GM23248 (cell line): ENCODE measurements around the gene MRGPRG.

Experiments
- EZH2 ChIP-seq: fragments of 200-600 bp; sonication (generic); IDR thresholded peaks from 2 replicates; pipeline ENCODE4 v1.6.1; 2018; ENCODE audit warnings: antibody characterized with exemption, mild to moderate bottlenecking; ENCODE audit not compliant: insufficient read depth, poor library complexity, severe bottlenecking
- EZH2phosphoT487 ChIP-seq: fragments of 200-600 bp; sonication (generic); IDR thresholded peaks from 2 replicates; pipeline ENCODE4 v1.6.1; 2018; ENCODE audit warnings: antibody characterized with exemption, moderate library complexity, mild to moderate bottlenecking, low read depth; ENCODE audit not compliant: insufficient read depth

- TF ChIP-seq EZH2 = no peak
- no peak for TF ChIP-seq EZH2phosphoT487
These were observed 17.5 kb downstream of the MRGPRG start for GRCh38 chr11:3201112-3201581.
